ENCODE data around the gene OPRD1. TPM values are rescaled to one million over a fixed set of nuclear protein-coding genes. Genes with fewer than 3 reads are reported as not detected.

Gene OPRD1
- total RNA-seq, 1 experiment from 2014 or later, result not detected

DNA sequence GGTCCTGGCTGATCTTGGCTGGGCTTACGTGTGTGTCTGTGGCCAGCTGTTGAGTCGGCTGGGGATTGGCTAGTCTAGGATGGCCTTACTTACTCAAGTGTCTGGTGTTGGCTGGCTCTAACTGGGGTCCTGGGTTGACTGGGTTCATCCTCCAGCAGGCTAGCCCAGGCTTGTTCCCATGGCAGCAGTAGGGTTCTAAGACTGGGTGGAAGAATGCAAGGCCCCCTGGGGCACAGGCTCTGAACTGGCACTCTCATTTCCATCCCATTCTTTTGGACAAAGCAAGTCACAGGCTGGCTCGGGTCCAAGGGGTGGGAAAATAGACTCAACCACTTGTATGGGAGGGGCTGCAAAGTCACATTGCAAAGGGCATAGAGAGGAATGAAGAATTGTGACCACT is 7.9 kb upstream of the OPRD1 start:
- DNase-seq, result no peak
- H3K27me3 ChIP-seq (ENCODE audit: low read length), result no peaks in the 10 kb centered on the region
- no peaks in the 10 kb centered on the region for H3K4me1 ChIP-seq (ENCODE audit: low read length)
- no peak overlapping the region for H3K27ac ChIP-seq (ENCODE audit: low read length)
- H3K9ac ChIP-seq (ENCODE audit: low read length), result no peak overlapping the region
- H3K9me2 ChIP-seq (replicated peaks; ENCODE audit: insufficient read depth, low read length), result no peaks in the 10 kb centered on the region
- no peak overlapping the region for H2AFZ ChIP-seq (ENCODE audit: low read length)
- H3K79me2 ChIP-seq (ENCODE audit: low read length), result no peaks in the 10 kb centered on the region
- H4K20me1 ChIP-seq (ENCODE audit: insufficient read depth, low read depth, low read length), result no peaks in the 10 kb centered on the region
- H3K4me3 ChIP-seq (ENCODE audit: low read length), result no peak overlapping the region
- no peak overlapping the region for H3K4me2 ChIP-seq (ENCODE audit: low read depth, low read length, poor library complexity, severe bottlenecking)
- no peaks in the 10 kb centered on the region for H3K36me3 ChIP-seq (ENCODE audit: insufficient read depth, low read length)
- no peaks in the 10 kb centered on the region for H3K9me3 ChIP-seq (ENCODE audit: low read length)

DNA sequence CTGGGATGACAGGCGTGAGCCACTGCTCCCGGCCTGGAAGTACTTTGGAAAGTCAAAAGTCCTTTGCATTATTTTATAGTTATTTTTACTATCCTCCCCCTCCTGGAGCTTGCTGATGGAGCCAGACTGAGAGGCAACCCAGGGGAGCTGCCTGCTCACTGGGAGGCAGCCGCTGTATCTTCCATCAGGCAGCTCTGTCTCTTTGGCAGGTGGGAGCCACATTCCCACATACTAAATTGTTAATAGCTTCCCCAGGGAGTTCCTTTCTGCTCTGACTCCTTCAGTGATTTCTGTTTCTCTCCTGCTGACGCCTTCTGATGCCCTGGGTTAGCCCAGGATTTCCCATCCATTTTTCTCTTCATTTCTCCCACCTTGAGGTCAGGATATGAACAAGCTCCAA is 4.9 kb upstream of the OPRD1 start:
- no peak for DNase-seq
- Histone ChIP-seq H2AFZ (ENCODE audit: low read length) (no peak overlapping the region), H3K36me3 (ENCODE audit: insufficient read depth, low read length) (no peaks in the 10 kb centered on the region), H3K9ac (ENCODE audit: low read length) (no peak overlapping the region), H3K27me3 (ENCODE audit: low read length) (no peaks in the 10 kb centered on the region), H3K9me3 (ENCODE audit: low read length) (no peaks in the 10 kb centered on the region), H3K9me2 (replicated peaks; ENCODE audit: insufficient read depth, low read length) (no peaks in the 10 kb centered on the region), H3K4me2 (ENCODE audit: low read depth, low read length, poor library complexity, severe bottlenecking) (no peak overlapping the region), H4K20me1 (ENCODE audit: insufficient read depth, low read depth, low read length) (no peaks in the 10 kb centered on the region), H3K79me2 (ENCODE audit: low read length) (no peaks in the 10 kb centered on the region), H3K27ac (ENCODE audit: low read length) (no peak overlapping the region), H3K4me1 (ENCODE audit: low read length) (no peaks in the 10 kb centered on the region), H3K4me3 (ENCODE audit: low read length) (no peak overlapping the region)

DNA sequence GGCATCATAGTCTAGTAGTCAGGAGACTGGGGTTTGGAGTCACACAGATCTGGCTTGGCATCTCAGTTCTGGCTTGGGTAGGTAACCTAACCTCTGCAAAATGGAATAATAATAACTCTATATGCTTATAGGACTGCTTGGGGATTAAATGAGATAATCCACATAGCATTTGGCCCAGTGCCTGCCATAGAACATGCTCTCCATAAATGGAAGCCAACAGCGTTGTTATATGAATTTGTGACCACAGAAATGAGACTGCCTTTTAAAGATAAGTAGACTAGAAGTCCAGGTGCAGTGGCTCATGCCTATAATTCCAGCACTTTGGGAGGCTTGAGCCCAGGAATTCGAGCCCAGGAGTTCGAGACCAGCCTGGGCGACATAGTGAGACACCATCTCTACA is 4.0 kb upstream of the OPRD1 start:
- no peak overlapping the region for H2AFZ ChIP-seq (ENCODE audit: low read length)
- H3K27ac ChIP-seq (ENCODE audit: low read length), result no peak overlapping the region
- no peak overlapping the region for H3K9ac ChIP-seq (ENCODE audit: low read length)
- H3K79me2 ChIP-seq (ENCODE audit: low read length), result no peaks in the 10 kb centered on the region
- H3K4me1 ChIP-seq (ENCODE audit: low read length), result no peaks in the 10 kb centered on the region
- no peaks in the 10 kb centered on the region for H3K9me3 ChIP-seq (ENCODE audit: low read length)
- no peaks in the 10 kb centered on the region for H3K36me3 ChIP-seq (ENCODE audit: insufficient read depth, low read length)
- no peak overlapping the region for H3K4me2 ChIP-seq (ENCODE audit: low read depth, low read length, poor library complexity, severe bottlenecking)
- H3K27me3 ChIP-seq (ENCODE audit: low read length), result no peaks in the 10 kb centered on the region
- DNase-seq, result no peak
- H4K20me1 ChIP-seq (ENCODE audit: insufficient read depth, low read depth, low read length), result no peaks in the 10 kb centered on the region
- no peaks in the 10 kb centered on the region for H3K9me2 ChIP-seq (replicated peaks; ENCODE audit: insufficient read depth, low read length)
- H3K4me3 ChIP-seq (ENCODE audit: low read length), result no peak overlapping the region

DNA sequence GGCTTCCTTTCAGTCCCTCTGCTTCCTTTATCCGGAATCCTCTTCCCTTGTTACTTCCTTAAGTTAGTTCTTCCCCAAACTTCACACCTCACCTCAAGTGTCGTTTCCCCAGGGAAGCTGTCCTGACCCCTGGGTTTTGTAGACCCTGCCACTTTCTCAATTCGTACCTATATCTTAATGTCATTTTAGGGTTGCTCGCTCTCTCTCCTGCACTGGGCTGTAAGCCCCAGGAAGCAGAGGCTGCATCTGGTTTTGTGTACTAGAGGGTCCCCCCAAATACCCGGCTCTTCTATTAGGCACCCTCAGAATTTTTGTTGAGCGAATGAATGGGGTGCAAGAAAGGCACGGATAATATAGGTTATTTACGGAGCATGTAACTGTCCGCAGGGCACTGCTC is 603 bp upstream of the OPRD1 start:
- DNase-seq, result no peak
- Histone ChIP-seq H3K36me3 (ENCODE audit: insufficient read depth, low read length) (no peaks in the 10 kb centered on the region), H3K9me2 (replicated peaks; ENCODE audit: insufficient read depth, low read length) (no peaks in the 10 kb centered on the region), H3K27me3 (ENCODE audit: low read length) (no peaks in the 10 kb centered on the region), H3K4me2 (ENCODE audit: low read depth, low read length, poor library complexity, severe bottlenecking) (no peak overlapping the region), H3K27ac (ENCODE audit: low read length) (no peak overlapping the region), H3K79me2 (ENCODE audit: low read length) (no peaks in the 10 kb centered on the region), H3K4me3 (ENCODE audit: low read length) (no peak overlapping the region), H4K20me1 (ENCODE audit: insufficient read depth, low read depth, low read length) (no peaks in the 10 kb centered on the region), H2AFZ (ENCODE audit: low read length) (no peak overlapping the region), H3K4me1 (ENCODE audit: low read length) (no peaks in the 10 kb centered on the region), H3K9me3 (ENCODE audit: low read length) (no peaks in the 10 kb centered on the region), H3K9ac (ENCODE audit: low read length) (no peak overlapping the region)

DNA sequence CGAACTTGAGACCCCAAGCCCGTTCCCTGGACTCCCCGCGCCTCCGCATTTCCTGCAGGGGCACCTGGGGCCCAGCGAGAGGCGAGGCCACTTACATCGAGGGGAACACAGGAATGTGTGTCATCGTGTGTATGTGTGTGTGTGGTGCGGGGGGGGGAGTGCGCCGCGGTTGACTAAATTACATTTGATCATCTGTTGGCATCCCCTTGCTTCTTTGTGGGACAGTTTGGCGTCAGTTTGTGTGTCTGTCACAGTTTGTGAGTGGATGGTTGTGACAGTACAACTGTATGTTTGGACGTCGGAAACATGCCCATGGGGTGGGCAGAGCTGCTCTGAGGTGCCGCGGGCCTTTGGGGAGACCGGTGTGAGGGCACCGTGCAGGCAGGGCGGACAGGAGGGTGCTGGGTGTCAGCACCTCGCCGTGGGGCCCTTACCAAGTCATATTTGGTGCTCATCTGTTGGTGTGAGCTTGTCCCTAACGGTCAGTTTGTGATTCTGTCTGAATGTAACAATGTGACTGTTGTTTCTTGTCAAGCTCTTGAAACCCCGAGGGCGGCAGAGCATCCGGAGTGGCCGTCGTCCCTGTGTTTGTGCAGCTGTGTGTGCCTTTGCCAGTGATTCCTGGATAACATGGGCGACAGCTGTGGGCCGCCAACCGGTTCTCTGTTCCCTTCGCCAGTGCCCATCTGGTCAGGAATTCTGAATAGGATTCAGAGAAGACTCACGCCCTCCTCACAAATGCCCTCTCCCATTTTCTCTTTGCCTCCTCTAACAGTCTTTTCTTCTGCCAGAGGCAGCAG is 899 bp downstream of the OPRD1 start:
- no peak overlapping the region for H3K4me2 ChIP-seq (ENCODE audit: low read depth, low read length, poor library complexity, severe bottlenecking)
- no peak for DNase-seq
- no peaks in the 10 kb centered on the region for H3K27me3 ChIP-seq (ENCODE audit: low read length)
- H3K79me2 ChIP-seq (ENCODE audit: low read length), result no peaks in the 10 kb centered on the region
- no peak overlapping the region for H3K4me3 ChIP-seq (ENCODE audit: low read length)
- H3K27ac ChIP-seq (ENCODE audit: low read length), result no peak overlapping the region
- H3K4me1 ChIP-seq (ENCODE audit: low read length), result no peaks in the 10 kb centered on the region
- no peaks in the 10 kb centered on the region for H3K9me2 ChIP-seq (replicated peaks; ENCODE audit: insufficient read depth, low read length)
- no peaks in the 10 kb centered on the region for H3K9me3 ChIP-seq (ENCODE audit: low read length)
- no peaks in the 10 kb centered on the region for H4K20me1 ChIP-seq (ENCODE audit: insufficient read depth, low read depth, low read length)
- H2AFZ ChIP-seq (ENCODE audit: low read length), result no peak overlapping the region
- H3K36me3 ChIP-seq (ENCODE audit: insufficient read depth, low read length), result no peaks in the 10 kb centered on the region
- no peak overlapping the region for H3K9ac ChIP-seq (ENCODE audit: low read length)

DNA sequence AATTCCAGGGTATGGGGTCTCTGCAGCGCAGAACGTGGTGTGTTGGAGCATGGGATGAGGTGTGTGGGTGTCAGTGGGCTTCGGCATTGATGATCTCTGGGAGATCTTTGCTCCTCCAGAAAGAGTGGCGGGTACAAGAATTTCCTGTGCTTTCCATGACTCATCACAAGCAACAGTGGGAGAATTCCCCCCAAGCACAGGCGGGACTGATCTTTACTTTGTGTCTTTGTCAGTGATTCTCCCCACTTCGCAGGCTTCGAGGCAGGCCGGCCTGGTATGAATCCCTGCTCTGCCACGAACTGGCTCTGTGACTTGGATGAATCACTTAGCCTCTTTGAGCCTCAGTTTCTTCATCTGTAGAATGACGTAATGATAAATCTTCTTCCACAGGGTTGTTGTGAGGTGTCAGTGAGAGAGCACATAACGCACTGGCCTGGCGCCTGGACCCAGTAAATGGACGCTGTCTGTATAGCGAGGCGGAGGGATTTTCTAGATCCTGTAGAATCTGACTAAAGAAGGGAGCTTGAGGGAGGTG is 2.0 kb downstream of the OPRD1 start:
- no peak overlapping the region for H3K27ac ChIP-seq (ENCODE audit: low read length)
- no peak overlapping the region for H3K4me2 ChIP-seq (ENCODE audit: low read depth, low read length, poor library complexity, severe bottlenecking)
- no peaks in the 10 kb centered on the region for H3K9me3 ChIP-seq (ENCODE audit: low read length)
- no peak overlapping the region for H2AFZ ChIP-seq (ENCODE audit: low read length)
- H3K27me3 ChIP-seq (ENCODE audit: low read length), result no peaks in the 10 kb centered on the region
- no peaks in the 10 kb centered on the region for H3K9me2 ChIP-seq (replicated peaks; ENCODE audit: insufficient read depth, low read length)
- H3K36me3 ChIP-seq (ENCODE audit: insufficient read depth, low read length), result no peaks in the 10 kb centered on the region
- no peak for DNase-seq
- no peaks in the 10 kb centered on the region for H4K20me1 ChIP-seq (ENCODE audit: insufficient read depth, low read depth, low read length)
- H3K79me2 ChIP-seq (ENCODE audit: low read length), result no peaks in the 10 kb centered on the region
- no peaks in the 10 kb centered on the region for H3K4me1 ChIP-seq (ENCODE audit: low read length)
- H3K4me3 ChIP-seq (ENCODE audit: low read length), result no peak overlapping the region
- no peak overlapping the region for H3K9ac ChIP-seq (ENCODE audit: low read length)

DNA sequence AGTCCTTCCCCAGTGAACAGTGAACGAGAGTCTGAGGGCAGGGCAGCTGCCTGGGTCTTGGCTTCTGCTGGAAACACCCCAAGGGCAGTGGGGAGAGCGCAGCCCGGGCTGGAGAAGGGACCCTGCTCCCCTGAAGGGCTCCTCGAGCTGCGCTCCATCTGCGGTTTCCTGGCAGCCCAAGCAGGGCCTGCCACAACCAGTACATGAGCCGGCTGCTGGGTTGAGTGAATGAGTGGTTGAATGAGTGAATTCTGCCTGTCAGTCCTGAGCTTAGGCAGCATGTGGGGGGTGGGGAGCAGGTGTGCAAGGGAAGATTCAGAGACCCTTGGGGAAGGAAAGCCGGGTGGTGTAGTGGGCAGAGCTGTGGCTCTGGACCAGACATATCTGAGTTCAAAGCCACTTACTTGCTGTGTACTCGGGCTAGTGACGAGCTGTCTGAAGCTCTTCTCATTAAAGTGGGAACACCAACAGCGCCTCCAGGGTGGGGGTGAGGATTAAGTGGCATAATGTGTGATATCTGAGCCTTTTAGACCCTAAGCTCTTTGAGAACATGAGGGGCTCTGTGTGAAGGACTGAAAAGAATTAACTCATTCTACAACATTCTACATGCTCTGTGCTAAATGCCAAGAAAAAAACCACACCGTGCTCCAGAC is 3.7 kb downstream of the OPRD1 start:
- H3K27me3 ChIP-seq (ENCODE audit: low read length), result no peaks in the 10 kb centered on the region
- H3K4me2 ChIP-seq (ENCODE audit: low read depth, low read length, poor library complexity, severe bottlenecking), result no peak overlapping the region
- no peaks in the 10 kb centered on the region for H3K36me3 ChIP-seq (ENCODE audit: insufficient read depth, low read length)
- H3K4me1 ChIP-seq (ENCODE audit: low read length), result no peaks in the 10 kb centered on the region
- H3K4me3 ChIP-seq (ENCODE audit: low read length), result no peak overlapping the region
- H4K20me1 ChIP-seq (ENCODE audit: insufficient read depth, low read depth, low read length), result no peaks in the 10 kb centered on the region
- H3K27ac ChIP-seq (ENCODE audit: low read length), result no peak overlapping the region
- H3K9me2 ChIP-seq (replicated peaks; ENCODE audit: insufficient read depth, low read length), result no peaks in the 10 kb centered on the region
- no peak overlapping the region for H2AFZ ChIP-seq (ENCODE audit: low read length)
- no peak for DNase-seq
- no peaks in the 10 kb centered on the region for H3K79me2 ChIP-seq (ENCODE audit: low read length)
- no peaks in the 10 kb centered on the region for H3K9me3 ChIP-seq (ENCODE audit: low read length)
- no peak overlapping the region for H3K9ac ChIP-seq (ENCODE audit: low read length)

DNA sequence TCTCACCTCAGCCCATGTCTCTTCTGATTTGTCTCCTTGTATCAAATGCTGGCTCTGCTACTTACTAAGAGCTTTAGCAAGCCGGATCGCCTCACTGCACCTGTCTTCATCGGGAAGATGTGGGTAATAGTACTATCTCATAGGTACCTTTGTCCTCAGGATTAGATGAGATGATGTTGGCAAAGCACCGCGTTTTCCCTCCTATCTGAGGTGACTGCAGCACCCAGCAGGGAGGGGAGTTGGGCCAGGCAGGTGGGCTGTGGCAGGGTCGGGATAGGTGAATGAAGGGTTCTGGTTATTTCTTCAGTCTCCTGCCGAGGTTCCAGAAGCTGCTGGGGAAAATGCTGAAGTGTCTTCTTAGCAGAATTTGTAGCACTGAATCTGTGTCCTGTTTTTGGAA is 5.2 kb downstream of the OPRD1 start:
- Histone ChIP-seq H2AFZ (ENCODE audit: low read length) (no peak overlapping the region), H3K79me2 (ENCODE audit: low read length) (no peaks in the 10 kb centered on the region), H3K36me3 (ENCODE audit: insufficient read depth, low read length) (no peaks in the 10 kb centered on the region), H3K9ac (ENCODE audit: low read length) (no peak overlapping the region), H3K4me3 (ENCODE audit: low read length) (no peak overlapping the region), H3K4me2 (ENCODE audit: low read depth, low read length, poor library complexity, severe bottlenecking) (no peak overlapping the region), H3K4me1 (ENCODE audit: low read length) (no peaks in the 10 kb centered on the region), H3K27ac (ENCODE audit: low read length) (no peak overlapping the region), H4K20me1 (ENCODE audit: insufficient read depth, low read depth, low read length) (no peaks in the 10 kb centered on the region), H3K27me3 (ENCODE audit: low read length) (no peaks in the 10 kb centered on the region), H3K9me3 (ENCODE audit: low read length) (no peaks in the 10 kb centered on the region), H3K9me2 (replicated peaks; ENCODE audit: insufficient read depth, low read length) (no peaks in the 10 kb centered on the region)
- DNase-seq, result no peak
